Cerebellar cortex (tissue), 1 donor: Measurements from ENCODE around the gene GBX2.

Experiments used
- DNase-seq: peaks from one replicate; pipeline ENCODE4 v3.0.0-alpha.2; 2015; ENCODE audit warnings: low spot score

Gene GBX2

DNA sequence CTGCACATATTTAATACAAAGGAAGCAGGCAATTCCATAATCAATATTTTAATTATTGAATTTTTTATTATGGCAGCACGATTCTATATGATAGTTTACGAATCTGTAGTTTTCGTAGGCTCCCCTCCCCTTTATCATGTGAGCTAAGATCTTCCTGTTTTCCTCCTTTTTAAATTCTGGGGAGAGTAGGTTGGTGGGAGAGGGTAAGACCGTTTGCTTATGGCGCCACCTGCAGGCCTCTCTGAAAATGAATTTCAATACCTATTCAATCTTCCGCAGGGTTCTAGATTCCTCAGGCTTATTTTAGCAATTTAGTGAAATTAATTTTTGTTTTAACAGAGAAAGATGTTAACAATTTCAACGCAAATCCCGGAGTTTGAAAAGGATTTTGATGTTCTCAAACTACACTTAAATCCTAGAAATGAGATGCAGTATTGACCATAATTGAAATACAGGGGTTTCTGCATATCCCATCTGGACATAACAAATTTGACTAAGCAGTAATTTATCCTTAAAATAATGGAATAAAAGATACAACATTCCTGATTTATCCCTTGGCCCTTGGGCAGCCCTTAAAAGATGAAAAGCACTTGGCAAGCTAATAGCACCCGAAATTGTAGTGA is 12.8 kb upstream of the GBX2 start:
- DNase-seq, result peak; percentile 83

DNA sequence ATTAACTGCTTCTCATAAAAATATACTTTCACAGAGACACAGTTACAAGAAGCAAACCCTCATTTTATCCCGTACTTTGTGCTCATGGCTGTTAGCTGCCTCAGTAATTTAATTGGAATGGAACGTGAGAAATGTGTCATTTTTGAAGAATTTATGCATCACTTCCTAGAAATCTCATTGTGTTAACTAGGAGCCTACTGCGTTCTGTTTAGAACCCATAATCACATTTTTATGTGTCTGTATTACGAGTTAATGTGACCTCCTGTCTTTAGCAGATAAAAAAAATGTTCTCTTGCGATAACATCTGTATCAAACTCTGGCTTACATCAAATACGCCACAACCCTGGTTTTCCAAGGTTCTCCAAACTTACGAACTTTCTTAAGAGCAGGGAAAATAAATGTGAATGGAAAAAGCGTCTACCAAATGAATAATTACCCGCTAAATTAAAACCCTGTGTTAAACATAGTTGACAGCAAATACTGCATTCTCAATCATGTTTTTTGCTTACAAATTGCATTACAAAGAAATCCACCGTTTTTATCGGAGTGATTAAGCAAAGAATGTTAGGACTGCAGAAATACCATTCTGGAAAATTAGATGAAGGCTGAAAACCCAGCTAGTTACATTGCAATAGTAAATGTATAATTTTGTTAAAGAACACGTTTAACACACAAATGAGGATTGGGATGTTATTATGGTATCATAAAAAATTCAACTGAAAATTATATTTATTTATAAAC is 12.1 kb upstream of the GBX2 start:
- no peak for DNase-seq

DNA sequence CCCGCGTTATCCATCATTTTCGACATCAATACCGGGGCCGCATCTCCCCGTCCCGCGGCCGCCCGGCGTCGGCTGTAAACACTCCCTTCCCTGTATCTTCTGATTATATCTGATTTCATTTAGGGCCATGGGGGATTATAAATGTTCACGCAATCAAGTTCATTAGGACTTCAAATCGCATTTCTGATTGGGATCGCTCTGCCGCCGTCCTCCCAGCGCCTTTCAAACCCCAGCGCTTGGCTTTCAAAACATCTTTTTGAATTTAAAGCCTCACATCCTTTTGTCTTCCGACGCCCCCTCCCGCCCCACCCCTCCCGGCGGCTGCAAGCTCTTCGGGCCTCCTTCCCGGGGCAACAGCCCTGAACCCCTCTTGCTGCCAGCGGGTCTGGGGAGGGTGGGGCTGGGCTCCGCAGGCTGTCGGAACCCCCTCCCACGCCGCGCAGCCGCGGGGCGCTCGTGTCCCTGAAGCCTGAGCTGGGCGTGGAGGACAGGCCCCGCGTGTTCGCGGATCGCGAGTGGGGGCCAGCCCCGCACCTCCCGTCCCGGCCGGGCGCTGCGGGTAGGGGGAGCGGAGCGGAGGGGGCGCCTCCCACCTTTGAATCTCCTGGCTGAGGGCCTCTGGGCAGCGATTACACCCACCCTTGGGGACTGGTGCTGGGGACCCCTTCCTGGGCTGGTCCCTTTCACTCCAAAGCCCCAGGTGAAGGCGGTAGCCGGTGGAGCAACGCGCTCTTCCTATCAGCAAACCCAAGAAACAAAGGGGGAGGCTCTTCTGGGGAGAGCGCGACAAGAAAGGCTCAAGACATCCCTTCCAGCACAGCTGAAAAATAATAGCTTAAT is 11.3 kb upstream of the GBX2 start:
- DNase-seq, result peak; percentile 66

DNA sequence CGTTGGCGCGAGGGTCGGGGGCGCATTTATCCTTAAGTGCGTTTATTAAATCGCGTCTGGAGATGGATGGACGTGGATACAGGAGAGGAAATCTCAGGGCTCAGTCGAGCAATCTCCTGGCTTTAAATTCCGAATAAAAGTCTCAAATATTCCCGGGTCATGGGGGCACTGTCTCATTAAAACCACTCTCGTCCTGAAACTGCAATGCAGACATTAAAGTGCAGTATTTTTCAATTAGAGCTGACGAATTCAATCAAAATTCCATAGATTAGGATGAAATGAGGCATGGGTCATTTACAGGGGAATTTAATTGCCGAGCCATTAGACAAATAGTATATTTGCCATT is 10.7 kb upstream of the GBX2 start:
- DNase-seq, result peak; percentile 62

DNA sequence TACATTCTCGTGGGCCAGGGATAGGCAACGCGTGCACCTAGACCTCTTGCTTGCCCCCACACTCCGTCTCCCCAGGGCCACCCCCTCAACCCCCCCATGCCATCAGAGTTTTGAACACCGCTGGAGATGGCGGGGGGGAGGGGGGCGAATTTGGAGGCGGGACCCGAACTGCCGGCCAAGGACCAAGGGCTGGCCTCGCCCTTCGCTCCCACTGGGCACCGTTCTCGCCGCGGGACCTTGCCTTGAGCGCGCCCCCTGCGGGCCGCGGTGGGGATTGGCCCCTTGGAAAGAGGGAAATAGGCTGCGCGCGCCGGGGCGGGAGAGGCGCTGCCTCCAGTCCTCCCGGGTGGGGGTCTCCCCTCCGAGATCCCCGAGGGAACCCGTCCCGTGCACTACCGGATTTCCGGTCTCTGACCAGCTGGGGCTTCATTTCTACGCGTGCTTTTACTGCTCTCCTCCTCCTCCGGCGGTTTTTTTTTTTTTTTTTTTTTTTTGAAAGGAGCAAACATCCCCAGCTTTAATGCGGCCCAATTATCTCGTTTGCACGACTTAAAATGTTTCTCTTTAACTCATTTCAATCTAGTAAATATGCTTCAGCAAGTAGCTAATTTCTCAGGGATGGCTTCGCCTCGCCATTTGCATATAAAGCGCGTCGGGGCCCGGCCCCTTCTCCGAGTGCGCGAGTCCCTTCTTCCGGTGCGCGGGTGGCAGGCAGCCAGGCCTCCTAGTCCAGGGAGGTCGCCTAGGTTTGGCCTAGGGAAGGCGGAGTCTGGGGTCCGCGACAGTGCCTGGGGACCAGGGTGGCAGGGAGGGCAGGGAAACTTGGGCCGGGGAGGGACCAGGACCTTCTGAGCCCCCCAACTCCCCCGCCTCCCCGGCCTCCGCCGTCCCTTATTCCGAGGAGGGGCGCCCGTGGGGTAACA is 10.0 kb upstream of the GBX2 start:
- peak; percentile 80 for DNase-seq

DNA sequence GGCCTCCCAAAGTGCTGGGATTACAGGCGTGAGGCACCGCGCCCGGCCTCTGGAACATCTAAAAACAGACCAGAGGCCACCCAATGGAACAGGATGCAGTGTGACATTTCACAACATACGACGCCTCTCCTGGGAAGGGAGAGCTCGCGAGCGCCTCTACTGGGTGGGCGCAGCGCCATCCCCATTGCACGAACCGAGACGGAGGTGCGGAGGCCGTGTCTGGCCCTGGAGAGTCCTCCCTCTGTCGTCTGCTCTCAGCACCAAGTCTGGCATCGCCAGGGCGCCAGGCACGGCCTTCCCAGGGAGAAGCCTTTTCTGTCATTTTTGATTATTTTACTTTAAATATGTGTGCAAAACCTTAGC is 9.4 kb upstream of the GBX2 start:
- DNase-seq, result peak; percentile 44

DNA sequence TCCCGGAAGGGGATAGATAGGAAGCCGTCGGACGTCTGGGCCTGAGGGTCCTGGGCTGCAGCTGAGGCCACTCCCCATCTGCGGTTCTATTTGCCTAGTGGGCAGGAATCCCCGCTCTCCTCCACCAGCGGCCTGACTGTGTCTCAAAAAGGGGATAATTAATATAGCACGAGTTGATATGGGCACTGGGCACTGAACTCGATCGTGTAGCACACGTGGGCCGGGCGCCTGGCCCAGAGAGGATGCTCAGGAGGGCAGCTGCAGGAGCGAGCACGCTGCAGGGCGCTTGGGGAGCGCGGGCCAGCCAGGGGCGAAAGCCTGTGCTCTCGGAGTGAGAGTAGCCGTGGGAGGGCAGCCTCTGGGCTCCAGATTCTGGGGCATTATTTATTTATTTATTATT is 8.8 kb upstream of the GBX2 start:
- no peak for DNase-seq

DNA sequence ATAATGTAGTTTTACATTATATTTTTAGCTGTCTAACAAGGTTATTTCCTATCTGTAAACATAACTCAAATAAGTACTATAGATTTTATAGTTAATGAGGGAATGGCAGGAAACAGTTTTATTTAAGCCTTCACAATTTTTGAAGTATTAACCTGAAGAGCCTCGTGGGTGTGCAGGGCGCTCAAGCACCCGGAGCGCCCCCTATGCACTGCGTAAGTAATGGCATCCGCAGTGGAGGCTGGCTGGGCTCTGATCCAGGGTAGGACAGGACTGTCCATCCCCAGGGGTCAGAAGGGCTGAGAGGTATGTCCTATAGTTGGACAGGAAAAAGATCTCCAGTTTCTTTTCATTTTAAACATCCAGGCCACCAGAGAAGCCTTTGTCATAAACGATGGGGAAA is 8.2 kb upstream of the GBX2 start:
- DNase-seq, result peak; percentile 55

DNA sequence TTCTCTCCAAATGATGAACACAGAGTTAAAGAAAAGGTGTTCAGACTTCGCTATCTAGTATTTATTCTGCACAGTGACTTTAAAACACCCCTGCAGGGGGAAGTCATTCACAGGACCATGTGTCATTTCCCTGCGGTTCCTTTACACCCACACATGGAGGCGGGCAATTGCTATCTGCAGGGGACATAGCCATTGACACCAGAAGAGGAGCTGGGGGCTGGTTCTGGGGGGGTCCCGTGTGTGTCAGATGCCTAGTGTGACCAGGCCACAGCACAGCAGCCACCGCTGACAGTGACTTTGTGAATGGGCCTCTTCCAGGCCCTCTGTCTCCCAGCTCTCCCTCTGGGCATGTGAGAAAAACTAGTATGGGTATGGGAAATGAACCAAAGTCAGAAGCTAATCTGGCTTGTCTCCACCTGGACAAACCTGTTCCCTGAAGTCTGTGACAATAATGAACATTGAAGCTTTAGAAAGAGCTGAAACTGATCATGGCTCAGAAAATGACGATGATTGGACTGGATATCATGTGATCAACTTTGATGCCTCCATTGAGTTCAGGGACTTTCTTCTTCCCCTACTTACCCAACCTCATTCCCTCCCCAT is 7.5 kb upstream of the GBX2 start:
- no peak for DNase-seq

DNA sequence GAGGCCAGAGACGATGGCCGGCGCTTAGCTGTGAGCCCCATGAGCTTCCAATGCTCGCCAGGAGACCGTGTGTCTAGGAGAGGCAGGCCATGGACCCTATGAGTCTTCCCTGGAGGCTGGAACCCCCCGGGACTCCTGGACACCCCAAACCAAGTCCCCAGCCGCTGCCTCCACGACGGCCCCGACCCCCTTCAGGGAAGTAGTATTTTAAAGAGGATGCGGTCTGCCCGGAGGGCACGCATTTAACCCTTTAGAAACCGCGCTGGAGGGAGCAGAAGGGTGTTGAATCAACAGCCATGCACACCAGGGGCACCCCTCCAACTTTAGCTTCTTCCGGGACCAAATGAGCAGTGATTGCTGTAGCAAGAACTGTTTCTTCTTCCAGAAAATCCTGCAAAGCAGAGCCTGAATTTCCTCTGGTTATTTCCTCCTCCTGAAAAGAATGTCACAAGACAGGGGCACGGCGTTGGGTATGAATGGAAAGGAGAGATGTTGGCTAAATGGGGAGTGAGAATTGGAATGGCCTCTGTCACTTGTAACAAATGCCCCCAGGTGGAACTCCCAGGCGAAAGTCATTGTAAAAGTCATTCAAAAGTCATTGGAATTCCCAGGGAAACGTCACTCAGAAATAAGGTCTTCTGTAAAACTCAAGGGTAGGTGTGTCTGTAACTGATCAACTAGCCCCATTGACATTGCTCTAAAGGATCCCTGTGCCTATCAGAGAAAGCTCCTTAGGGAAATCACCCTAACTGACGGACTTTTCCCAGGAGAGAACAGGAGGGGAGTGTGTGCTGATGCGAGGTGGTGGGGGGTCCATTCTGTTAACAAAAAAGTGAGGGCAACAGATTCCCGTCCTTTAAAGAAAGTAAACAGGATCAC is 5.8 kb upstream of the GBX2 start:
- no peak for DNase-seq

DNA sequence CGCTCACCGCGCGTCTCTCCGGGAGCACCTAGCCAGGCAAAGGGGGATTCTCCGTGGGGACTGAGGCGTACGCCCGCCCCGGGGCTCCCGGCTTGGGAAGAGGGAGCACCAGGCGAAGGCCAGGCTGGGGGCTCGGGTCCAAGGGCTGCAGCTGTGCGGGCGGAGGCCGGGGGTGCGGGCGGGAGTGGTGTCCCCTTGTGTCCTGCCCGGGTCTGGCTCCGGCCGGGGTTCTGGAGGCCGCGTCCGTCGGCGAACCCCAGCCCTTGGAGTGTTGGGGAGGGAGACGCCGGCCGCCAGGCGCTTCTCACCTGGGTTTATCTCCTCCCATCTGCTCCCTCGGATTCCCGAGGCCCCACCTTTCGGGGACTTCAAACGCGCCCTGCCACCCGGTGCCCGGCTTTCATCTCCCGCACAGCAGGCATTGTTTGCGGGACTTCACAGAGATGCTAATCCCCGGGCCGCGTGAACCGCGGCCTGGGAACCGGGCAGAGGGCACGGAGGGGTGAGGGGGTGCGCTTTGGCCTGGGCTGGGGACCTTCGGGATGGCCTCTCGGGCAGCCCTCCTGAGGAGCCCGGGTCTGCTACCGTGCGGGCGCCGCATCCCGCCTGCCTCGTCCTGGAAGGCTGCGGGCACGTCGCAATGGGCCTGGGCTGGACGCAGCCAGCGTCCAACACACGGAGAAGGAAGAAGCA is 5.0 kb upstream of the GBX2 start:
- DNase-seq, result no peak

DNA sequence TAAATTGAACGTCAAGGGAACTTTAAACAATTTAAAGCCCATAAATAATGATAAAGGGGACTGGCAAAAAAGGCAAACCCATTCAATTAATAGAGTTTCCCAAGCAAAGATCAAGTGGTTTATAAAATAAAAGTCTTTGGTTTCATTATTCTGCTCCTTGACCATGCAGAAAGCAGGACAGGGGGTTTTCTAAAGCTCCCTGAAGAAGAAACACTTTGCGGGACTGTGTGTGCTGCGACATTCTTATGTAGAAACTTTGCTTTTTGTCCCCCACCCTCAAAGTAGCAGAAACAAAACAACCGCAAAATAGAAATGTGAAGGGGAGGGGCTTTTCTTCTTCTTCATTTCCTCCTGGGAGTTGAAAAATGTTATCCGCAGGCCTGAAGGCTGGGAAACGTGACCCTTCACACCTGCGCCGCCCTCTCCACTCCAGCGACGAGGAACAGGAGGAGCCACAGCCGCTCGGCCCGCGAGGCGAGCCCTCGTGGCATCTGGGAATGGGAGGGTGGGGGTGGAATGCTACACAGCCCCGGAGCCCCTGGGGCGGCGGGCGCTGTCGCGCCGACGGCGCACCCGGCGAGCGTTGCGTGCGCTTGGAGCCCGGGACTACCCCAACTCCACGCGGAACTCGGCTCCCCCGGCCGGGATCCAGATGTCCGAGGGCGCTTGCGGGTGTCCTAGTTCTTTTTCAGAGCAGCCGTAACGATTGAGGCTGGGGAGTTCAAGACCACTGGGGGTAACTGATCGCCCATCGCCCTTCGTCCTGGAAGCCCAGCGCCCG is 4.3 kb upstream of the GBX2 start:
- DNase-seq, result no peak

DNA sequence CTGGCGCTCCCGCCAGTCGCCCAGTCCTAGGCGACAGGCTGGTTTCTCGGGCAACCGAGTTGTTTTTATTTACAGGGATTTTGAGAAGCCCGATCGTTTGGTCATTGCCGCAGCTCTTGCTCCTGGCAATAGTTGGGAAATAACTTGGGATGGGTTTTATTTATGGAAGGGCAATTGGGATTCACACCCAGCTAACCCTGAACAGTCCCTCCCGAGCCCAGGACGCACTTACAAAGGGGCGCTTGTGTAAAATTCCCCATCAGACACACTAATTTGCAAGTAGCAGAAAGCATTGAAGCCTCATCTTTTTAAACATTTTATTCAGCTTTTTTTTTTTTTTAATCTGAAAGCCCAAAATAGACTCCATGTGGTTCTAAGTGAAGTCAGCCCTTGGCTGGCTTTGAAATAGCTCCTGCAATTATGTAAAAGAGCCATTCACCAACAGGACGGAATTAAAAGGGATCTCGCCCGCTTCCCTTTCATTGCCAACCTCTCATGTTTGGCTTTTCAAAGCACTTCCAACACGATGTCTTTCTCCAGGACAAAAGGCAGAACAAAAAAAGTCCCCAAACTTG is 3.6 kb upstream of the GBX2 start:
- DNase-seq, result peak; percentile 34

DNA sequence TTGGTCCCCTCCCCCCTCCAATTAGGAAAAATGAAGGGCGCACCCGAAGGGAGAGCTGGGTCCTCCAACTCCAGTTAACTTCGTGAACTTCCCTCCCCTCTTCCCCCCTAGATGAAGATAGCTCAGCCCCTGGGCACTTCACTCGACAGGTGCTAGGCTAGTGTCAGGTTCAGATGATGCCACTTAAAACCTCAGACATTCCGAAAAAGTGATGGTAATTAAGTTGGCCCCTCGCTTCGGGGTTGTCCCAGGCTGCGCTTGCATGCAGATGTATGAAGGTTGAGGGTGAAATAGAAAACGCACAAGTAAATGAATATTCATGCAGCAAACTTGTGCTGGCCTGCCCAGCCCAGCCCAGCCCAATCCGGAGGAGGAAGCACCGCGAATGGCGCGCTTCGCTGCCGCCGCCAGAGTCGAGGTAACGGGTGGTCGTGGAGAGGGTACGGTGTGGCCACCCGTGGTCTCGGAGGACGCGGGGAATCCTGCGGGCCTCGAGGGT is 3.0 kb upstream of the GBX2 start:
- no peak for DNase-seq

DNA sequence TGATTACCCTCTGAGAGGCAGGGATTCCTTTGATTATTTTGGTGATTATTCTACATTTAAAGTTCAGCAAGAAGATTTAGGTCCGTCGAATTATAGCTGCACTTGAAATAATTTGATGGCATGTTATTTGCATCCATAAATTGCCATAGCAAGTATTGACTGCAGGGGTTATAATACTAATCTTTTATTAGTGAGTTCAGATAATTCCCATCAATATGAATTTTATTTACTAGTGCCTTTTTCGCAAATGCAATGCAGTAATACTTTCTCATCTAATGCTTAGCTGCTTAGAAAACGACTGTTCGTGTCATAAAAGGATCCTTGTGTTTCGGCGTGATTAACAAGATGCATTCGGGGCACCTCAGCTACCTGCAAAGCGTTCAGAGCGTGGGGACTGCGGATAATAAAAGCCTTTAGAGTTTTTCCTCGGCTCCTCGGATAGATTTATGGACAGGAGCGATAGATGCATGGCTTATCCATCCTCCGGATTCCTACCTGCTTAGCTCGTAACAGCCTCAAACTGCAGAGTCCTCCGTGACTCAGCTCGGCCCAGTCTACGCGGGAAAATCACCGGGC is 2.5 kb upstream of the GBX2 start:
- DNase-seq, result no peak

DNA sequence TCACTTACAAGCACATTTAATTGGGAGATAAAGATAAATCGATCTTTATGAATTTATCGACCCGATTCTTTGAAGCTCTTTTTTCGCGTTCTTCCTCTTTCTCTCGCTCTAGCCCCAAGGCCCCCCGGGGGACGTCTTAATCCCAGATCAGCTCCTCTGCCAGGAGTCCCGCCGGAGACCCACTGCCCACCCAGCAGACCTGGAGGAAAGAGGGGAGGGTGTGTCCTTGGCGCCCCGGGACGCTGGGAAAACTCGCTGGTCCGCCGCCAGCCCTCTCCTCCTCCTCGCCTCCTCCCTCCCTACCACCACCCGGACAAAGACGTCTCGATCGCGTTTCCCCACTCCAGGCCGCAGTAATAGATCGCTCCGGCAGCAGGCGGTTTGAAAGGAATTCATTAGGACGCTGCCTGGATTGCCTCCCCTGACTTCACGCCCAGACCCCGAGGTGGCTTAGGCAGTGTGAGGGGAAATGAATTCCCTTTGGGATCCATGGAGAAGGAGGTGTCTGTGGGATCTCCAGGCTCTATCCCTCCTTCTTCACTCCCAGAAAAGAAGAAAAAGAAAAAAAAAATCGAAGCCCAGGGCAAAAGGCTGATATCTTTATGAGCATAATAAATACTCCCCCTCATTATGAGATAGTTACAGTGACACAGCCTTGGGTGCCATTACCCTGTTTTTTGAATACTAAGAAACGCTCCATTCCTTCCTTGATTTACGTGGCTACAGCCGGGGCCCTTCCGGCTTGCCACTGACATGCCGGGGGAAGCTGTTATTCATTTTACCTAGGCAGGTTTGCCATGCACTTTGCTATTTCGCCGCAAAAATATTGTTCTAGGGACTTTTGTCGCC is 1.8 kb upstream of the GBX2 start:
- no peak for DNase-seq

DNA sequence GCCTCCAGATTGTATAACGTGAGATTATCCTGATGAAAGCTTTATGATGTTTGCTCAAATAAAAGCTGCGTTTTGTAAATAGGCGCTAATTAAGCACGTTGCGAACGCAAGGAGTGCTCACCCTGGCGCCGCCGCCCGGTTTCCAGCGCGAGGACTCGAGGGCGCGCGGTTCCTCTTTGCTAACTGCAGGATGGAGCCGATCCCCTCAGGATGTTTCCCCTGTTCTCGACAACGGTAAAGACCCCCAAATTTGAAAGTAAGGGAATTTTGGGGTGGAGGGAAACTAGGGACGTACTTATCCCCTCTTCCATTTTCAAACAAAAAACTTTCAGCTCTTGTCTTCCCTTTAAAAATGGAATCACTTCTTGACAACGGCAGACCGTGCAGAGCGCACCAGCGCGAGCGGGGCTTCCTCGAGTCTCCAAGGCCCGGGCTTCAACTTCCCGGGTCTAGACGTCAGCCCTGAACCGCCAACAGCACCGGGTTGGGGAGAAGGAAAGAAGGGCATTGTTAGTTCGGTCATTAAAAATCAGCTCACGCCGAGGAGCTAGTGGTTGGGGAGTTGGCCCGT is 1.1 kb upstream of the GBX2 start:
- no peak for DNase-seq
